Epithelial cell of alveolus of lung (primary cell): ENCODE measurements around the gene FA2H. TPM values are rescaled to one million over a fixed set of nuclear protein-coding genes. Genes with fewer than 3 reads are reported as not detected.

ENCODE experiments used
- total RNA-seq: library from RNA; depleted of rRNA; stranded (reverse); fragments of >200 nt; gene quantifications from 2 replicates; pipeline ENCODE4 v1.2.1, GENCODE V29; 2015

Gene FA2H, protein sequence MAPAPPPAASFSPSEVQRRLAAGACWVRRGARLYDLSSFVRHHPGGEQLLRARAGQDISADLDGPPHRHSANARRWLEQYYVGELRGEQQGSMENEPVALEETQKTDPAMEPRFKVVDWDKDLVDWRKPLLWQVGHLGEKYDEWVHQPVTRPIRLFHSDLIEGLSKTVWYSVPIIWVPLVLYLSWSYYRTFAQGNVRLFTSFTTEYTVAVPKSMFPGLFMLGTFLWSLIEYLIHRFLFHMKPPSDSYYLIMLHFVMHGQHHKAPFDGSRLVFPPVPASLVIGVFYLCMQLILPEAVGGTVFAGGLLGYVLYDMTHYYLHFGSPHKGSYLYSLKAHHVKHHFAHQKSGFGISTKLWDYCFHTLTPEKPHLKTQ
- not detected in 2 replicates for total RNA-seq

GRCh38 chr16:74774223-74775139 is at the start of gene FA2H:
FA2H (minus strand) TSS chr16:74774820; CDS start chr16:74774755, 65 bp downstream.

GRCh38 chr16:74700438-74701225 is 74.0 kb downstream of the FA2H start, which contains the start of gene MLKL:
MLKL (minus strand) TSS chr16:74700862; CDS start chr16:74695757, 5,105 bp downstream.

GRCh38 chr16:74666425-74667254 is 108.0 kb downstream of the FA2H start, which contains the start of gene RFWD3:
RFWD3 (minus strand) TSS chr16:74666877; CDS start chr16:74661449, 5,428 bp downstream.

Other genes with a start within 250 kb of the FA2H start
- gene GLG1, start 167.7 kb downstream of the FA2H start, total RNA-seq: 130 and 192 TPM in 2 replicates
- gene RFWD3, start 107.9 kb downstream of the FA2H start, total RNA-seq: 26.1 and 26.6 TPM in 2 replicates
- gene MLKL, start 74.0 kb downstream of the FA2H start, total RNA-seq: 3.0 and 8.8 TPM in 2 replicates
- 9.2 and 20.7 TPM in 2 replicates for gene WDR59, start 210.3 kb upstream of the FA2H start, total RNA-seq
- 27.5 and 45.6 TPM in 2 replicates for gene ZNRF1, start 224.2 kb upstream of the FA2H start, total RNA-seq